HG02852 (cell line): ENCODE measurements around the gene TNS3.

Experiments
- ATAC-seq: cut with Tn5 transposase; IDR thresholded peaks from one replicate; pipeline ENCODE4 v1.9.1; 2021; ENCODE audit warnings: mild to moderate bottlenecking, moderate library complexity; ENCODE audit not compliant: unreplicated experiment

The TNS3 gene

DNA sequence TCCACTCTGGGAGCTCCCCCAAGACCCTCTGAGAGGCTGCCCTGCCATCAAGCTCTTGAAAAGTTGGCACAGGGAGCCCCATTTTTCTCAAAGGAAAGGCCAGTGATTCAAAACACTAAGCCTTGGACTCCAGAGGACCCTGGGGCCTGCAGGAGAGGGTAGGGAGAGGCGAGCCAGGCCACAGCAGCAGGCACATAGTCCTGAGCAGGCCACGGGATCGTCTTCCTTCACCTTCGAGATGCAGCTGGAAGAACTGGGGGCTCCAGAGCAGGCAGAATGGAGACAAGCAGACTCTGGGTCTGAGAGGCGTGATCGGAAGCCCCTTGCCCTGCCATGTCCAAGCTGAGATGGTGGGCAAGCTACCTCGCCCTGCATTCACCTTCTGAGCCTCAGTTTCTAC lies 13.9 kb downstream of the TNS3 start:
- no peak for ATAC-seq

DNA sequence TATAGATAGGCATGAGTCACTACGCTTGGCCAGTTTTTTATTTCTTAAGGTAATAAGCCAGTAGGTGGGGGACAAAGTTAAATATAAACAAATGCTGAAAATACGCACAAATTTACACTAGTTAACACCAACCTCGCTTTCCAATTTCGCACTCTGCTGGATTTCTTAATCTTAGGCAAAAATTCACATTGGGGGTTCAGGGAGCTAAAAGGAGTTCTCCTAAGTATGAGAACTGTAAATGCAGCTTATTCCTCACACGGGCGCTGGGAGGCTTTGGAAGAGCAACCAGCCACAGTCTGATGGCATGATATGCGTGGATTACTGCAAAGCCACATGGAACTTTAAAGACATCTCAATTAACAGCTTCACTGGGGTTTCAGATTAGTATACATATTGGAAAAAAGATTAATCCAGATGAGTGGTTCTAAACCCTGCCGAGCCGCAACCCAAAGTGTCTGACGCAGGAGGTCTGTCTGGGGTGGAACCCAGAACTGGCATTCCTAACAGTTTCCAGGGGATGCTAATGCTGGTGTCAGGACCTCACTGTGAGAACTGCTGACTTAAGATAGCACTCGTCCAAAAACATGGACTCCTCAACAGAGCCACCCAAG lies 16.2 kb downstream of the TNS3 start:
- no peak for ATAC-seq

- ATAC-seq = no peak
Observed at GRCh38 chr7:47563521-47563920, 18.4 kb downstream of the TNS3 start.

- no peak for ATAC-seq
Observed at GRCh38 chr7:47561715-47562446, 20.0 kb downstream of the TNS3 start.

DNA sequence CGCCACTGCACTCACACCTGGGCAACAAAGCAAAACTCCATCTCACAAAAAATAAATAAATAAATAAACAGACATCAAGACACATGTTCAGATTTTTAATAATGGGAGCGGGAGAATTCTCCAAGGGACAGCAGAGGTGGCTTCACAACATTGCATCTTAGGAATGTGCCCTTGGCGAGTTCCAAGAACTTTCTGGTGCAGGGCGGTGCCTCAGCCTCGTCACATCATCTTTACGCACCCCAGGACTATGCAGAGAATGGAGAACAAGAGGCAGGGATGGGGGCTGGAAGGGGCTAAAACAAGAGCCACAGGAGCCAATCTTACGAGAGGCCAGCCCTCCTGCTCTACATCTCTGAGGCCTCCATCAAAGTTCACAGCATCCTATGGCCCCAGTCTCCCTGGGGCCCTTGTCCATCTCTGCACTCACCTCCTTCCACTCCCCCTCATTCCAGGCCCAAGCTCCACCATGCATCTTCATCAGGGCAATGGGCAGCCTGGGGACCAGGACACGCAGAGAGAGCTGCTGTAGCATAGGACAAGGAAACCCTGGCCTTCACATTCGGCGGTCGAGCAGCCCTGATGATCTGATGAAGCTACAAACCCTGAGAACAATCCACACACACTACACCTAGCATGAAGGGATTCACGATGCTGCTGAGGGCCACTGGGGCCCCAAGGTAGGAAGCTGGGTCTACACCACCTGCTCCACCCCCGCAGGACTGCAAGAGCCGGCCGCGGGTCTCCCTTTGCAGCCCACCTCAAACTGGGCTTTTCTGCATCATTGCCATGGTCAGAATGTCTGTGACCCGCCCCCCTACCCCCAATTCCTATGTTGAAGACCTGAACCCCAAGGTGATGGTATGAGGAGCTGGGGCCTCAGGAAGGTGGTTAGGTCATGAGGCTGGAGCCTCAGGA lies 22.3 kb downstream of the TNS3 start:
- ATAC-seq = no peak

DNA sequence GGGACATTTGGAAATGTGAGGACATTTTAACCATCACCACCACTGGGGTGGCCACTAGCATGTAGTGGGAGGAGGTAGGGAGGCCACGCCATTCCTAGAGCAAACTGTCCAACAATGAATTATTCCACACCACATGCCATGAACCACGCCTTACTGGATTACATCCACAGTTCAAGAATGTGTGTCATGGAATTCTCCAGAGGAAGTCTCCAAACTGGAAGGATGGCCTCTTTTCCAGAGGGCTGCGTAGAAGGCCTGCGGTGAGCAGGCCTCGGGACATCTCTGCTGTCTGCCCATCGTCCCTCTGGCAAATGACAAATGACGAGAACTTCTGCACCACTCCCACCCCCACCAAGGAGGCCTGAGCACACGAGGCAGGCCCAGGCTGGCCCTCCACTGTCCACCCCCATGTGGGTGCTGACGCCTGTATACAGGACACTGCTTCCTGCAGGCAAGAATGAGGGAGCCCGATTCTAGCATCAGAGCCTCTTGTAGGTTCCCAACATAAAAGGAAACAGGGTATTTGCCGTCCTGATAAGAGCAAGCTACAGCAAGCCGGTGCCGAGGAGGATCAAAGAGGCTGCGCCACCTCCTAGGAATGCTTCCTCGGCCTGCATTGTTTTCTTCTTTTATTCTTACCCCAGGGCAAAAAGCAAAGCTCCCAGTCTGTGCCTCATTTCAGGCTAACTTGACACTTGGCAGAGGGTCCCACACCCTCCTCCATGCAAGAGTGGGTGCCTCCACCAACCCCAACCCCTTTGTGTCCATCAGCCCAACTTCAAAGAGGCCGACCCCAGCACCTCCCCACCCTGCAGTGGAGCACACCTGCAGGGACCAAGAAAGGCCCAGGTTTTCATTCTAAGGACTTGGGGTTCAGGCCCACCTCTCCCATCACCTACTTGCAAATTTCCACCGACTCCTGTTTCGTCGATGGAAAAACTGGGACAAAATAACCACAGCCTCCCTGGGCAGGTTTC lies 23.9 kb downstream of the TNS3 start:
- ATAC-seq = no peak

GRCh38 chr7:47557317-47557693 lies 24.6 kb downstream of the TNS3 start:
- ATAC-seq = no peak

DNA sequence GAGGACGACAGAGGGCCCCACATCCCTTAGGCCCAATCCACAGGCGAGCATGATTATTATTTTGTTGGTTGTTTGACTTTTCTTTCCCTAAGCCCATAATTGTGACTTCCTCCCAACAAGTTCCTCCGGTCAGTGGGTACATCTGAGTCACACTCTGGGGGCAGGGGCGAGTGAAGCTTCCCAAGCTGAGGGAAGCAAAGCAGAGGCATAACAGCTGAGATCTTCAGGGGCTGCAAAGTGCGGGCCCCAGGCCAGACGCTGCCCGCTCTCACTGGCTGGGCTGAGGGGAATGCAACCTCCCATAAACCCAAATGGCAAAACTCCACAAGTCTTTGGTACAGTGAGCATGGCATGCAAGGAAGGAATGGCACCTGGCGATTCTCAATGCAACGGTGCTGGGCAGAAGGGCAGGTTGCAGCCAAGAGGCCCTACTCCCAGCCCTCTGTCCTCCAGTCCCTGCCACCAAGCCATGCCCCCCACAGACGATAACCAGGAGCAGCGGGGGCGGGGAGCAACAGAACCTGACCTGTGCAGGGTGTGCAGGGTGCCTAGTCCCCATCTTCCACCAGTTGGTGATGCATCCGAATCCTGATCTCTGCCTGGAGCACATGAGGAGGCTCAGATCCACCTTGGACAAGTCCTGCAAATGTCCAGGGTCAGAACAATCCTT lies 25.3 kb downstream of the TNS3 start:
- no peak for ATAC-seq

DNA sequence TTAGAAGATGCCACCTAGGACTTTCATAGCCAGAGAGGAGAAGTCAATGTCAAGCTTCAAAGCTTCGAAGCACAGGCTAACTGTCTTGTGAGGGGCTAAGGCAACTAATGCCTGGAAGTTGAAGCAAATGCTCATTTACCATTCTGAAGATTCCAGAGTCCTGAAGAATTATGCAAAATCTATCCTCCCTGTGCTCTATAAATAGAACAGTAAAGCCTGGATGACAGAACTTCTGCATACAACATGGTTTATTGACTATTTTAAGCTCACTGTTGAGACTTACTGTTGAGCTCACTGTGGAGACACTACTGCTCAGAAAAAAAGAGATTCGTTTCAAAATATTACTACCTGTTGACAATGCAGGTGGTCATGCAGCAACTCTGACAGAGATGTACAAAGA lies 28.6 kb downstream of the TNS3 start:
- no peak for ATAC-seq

GRCh38 chr7:47552621-47553020 lies 29.3 kb downstream of the TNS3 start:
- ATAC-seq = peak; percentile 99

DNA sequence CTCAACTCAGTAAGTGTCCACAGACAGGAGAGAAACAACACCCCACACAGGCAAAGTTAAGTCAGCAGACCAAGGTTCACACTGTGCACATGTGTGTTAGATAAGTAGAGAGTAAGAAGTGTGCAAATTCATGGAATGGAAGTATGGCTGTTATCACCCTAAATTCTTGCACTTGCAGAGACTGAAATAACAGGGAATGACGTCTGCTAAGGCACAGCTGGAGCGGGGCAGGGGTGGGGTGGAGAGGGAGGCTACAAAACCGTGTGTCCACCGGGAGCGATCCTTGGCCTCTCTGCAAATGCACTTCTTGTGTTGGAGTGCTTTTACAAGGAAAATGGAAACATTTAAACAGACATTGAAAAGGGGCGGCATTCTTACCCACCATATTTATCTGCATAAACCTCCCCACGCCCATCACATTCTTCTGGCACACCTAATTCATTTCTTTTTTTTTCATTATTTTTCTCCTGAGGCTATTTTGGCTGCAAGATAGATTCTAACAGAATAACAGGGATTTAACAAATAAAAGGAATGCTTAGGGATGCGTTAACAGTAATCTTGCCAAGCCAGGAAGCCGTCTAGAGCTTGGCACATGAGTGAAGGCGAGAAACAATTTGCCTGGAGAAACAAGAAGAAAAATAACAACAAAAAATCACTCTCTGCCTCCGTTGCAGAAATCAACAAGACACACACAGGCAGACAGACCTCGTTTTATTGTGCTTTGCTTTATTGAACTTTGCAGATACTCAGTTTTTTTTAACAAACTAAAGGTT lies 30.1 kb downstream of the TNS3 start:
- no peak for ATAC-seq

GRCh38 chr7:47550788-47551470 lies 31.0 kb downstream of the TNS3 start:
- ATAC-seq = no peak

- no peak for ATAC-seq
Observed at GRCh38 chr7:47549916-47550315, 32.0 kb downstream of the TNS3 start.

DNA sequence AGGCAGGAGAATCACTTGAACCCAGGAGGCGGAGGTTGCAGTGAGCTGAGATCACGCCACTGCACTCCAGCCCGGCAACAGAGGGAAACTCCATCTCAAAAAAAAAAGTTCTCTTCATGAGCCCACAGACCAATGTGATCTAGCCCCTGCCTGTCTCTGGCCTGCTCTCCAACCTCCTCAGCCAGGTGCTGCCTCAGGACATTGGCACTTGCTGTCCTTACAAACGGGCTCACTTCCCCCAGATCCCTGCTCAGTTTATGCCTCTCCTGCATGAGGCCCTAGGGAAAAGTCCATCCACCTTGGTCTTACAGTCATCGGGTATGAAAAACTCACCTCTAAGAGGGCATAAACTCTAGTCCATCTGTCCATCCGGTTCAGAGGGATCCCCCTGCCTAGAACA lies 32.5 kb downstream of the TNS3 start:
- no peak for ATAC-seq

DNA sequence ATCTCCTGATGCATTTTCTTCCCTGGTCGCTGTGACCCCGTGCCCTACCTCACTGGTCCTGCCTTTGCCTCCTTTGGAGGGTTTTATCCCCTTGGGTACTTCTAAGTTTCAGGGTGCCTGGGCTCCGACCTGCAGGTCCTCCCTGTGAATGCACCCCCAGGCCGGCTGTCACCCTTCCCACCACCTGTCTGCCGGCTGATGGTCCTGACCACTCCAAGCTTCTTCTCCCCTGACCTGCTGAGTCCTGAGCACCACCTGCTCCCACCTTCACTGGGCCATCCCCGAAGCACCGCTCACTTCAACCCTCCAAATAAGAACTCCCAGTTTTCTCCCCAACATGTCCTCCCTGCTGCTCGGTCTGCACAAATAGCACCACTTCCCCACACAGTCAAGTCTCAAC lies 33.4 kb downstream of the TNS3 start:
- no peak for ATAC-seq

DNA sequence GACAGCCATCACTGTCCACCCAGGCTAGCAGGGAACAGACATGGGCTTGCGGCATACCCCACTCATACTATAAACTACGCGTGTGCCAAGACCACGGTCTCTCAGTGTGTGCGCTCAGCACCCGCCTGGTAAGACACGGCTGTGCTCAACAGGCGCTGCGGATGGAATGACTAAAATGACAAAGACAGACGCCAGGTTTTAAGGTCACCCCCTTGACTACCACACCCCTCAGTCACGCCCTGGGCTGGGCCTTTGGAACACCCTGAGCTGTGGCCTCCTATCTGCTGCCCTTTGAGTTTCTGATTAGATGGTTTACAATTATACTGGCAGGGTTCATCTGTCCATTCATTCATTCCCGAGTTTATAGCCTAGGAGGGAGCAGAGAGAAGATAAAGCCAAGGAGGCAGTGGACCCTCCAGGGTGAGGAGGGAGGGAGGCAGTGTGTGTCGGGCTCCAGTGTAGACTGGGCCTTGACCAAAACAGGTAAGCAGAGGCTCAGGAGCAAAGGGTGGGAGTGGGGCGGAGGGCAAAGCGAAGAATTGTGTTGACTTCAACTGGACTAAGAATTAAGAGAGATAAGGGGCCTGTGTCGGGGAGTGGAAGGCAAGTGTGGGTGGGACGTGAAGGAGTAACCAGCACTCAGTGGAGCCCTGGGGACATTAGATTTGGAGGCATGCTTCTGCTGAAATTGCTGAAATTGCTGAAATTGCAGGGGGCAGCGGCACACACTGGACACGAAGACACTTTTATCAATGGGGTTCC lies 35.0 kb downstream of the TNS3 start:
- ATAC-seq = no peak

- no peak for ATAC-seq
Observed at GRCh38 chr7:47546171-47546570, 35.7 kb downstream of the TNS3 start.

DNA sequence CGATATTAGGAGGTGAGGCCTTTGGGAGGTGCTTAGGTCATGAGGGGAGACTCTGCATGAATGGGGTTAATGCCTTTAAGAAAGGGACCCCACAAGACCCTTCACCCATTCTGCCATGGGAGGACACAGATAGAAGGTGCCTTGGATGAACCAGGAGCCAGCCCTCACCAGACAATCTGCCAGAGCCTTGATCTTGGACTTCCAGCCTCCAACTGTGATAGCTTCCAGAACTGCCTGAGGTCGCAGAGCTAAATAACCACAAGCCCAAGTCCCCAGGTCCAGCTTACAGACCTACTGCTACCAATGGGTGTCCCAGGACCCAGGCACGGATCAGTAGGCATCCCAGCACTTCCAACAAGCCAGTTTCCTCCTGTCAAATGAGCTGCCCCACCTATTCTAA lies 37.5 kb downstream of the TNS3 start:
- ATAC-seq = no peak
